HepG2 (cell line): Measurements from ENCODE around the gene MSMP. TPM values are rescaled to one million over a fixed set of nuclear protein-coding genes. Genes with fewer than 3 reads are reported as not detected.
A peak's percentile ranks its signal among the peaks of the same experiment; 100 is the strongest.

Source experiments
- ARID5B ChIP-seq: IDR thresholded peaks from 2 replicates; pipeline ENCODE4 v1.4.0; 2020; ENCODE audit warnings: mild to moderate bottlenecking, missing genetic modification reagents
- ATF7-NPFF ChIP-seq: sonication (generic); formaldehyde crosslinking; IDR thresholded peaks from 2 replicates; pipeline ENCODE4 v1.8.1; 2023; ENCODE audit warnings: mild to moderate bottlenecking, low read depth, missing genetic modification reagents, moderate library complexity
- DNMT1 ChIP-seq: sonication (generic); formaldehyde crosslinking; IDR thresholded peaks from 2 replicates; pipeline ENCODE4 v1.5.1; 2020; ENCODE audit warnings: mild to moderate bottlenecking, missing genetic modification reagents
- FOSL2 ChIP-seq: sonication (generic); formaldehyde crosslinking; IDR thresholded peaks from 2 replicates; pipeline ENCODE4 v1.4.0; 2020; ENCODE audit warnings: missing genetic modification reagents
- HNRNPL ChIP-seq: fragments of 200-400 bp; formaldehyde crosslinking; IDR thresholded peaks from 2 replicates; pipeline ENCODE4 v1.6.1; 2017; ENCODE audit warnings: mild to moderate bottlenecking, low read depth, low read length
- MYNN ChIP-seq: sonication (generic); formaldehyde crosslinking; IDR thresholded peaks from 2 replicates; pipeline ENCODE4 v1.4.0; 2020; ENCODE audit warnings: mild to moderate bottlenecking, low read depth, missing genetic modification reagents
- NFIB ChIP-seq: sonication (generic); formaldehyde crosslinking; IDR thresholded peaks from 2 replicates; pipeline ENCODE4 v1.9.0; 2021; ENCODE audit warnings: missing genetic modification reagents, mild to moderate bottlenecking, borderline replicate concordance
- SMAD3 ChIP-seq: sonication (generic); formaldehyde crosslinking; IDR thresholded peaks from 2 replicates; pipeline ENCODE4 v1.4.0; 2020; ENCODE audit warnings: missing genetic modification reagents
- SPEN ChIP-seq: sonication (generic); formaldehyde crosslinking; IDR thresholded peaks from 2 replicates; pipeline ENCODE4 v1.5.1; 2020; ENCODE audit warnings: low read depth, mild to moderate bottlenecking, missing genetic modification reagents
- TOPORS ChIP-seq: sonication (generic); formaldehyde crosslinking; IDR thresholded peaks from 2 replicates; pipeline ENCODE4 v1.8.0; 2023; ENCODE audit warnings: mild to moderate bottlenecking, missing genetic modification reagents
- ZNF292 ChIP-seq: sonication (generic); formaldehyde crosslinking; IDR thresholded peaks from 2 replicates; pipeline ENCODE4 v1.8.1; 2022; ENCODE audit warnings: mild to moderate bottlenecking, low read depth, missing genetic modification reagents, borderline replicate concordance
- ZNF331 ChIP-seq: sonication (generic); formaldehyde crosslinking; IDR thresholded peaks from 2 replicates; pipeline ENCODE4 v1.4.0; 2020; ENCODE audit warnings: missing genetic modification reagents
- ZNF562 ChIP-seq: sonication (generic); formaldehyde crosslinking; IDR thresholded peaks from 2 replicates; pipeline ENCODE4 v1.8.0; 2022; ENCODE audit warnings: missing genetic modification reagents, borderline replicate concordance
- polyA plus RNA-seq, 8 experiments: library from polyadenylated mRNA; depleted of rRNA in 3 of 8; stranded (reverse) in 7 of 8; unstranded in 1 of 8; fragments of >200 nt; fragmentation: Illumina TruSeq in 4 of 8; extraction: Trizol in 4 of 8; gene quantifications; 2 replicates each; pipeline versions ENCODE4 v1.2.1 to v1.2.3, GENCODE V29; 2011 to 2016; ENCODE audit warnings: low read depth in 4 of 8, missing spikeins in 1 of 8, mixed read lengths in 1 of 8; ENCODE audit not compliant: insufficient read depth in 1 of 8
- total RNA-seq, 5 experiments: library from RNA; depleted of rRNA; stranded (reverse); fragments of >200 nt; fragmentation: Illumina TruSeq; extraction: Trizol; gene quantifications; 2 replicates each; pipeline ENCODE4 v1.2.3, GENCODE V29; 2016; ENCODE audit warnings: low read depth in 1 of 5
- TF ChIP-seq, protein P1 (sequence below): sonication (generic); formaldehyde crosslinking; IDR thresholded peaks from 2 replicates; pipeline ENCODE4 v1.4.0; 2020; ENCODE audit warnings: mild to moderate bottlenecking, missing genetic modification reagents
- TF ChIP-seq, protein P2 (sequence below): sonication (generic); formaldehyde crosslinking; IDR thresholded peaks from 2 replicates; pipeline ENCODE4 v1.8.0; 2022; ENCODE audit warnings: missing genetic modification reagents, low read depth, mild to moderate bottlenecking, borderline replicate concordance
- TF ChIP-seq, protein P3 (sequence below): sonication (generic); formaldehyde crosslinking; IDR thresholded peaks from 2 replicates; pipeline ENCODE4 v1.5.1; 2020; ENCODE audit warnings: missing genetic modification reagents, mild to moderate bottlenecking, borderline replicate concordance
- TF ChIP-seq, protein P4 (sequence below): sonication (generic); formaldehyde crosslinking; IDR thresholded peaks from 2 replicates; pipeline ENCODE4 v1.4.0; 2020; ENCODE audit warnings: missing genetic modification reagents, borderline replicate concordance

Gene MSMP
- total and polyA plus RNA-seq, 2 of the 13 experiments (the other 11 are each of a cell fraction or from before 2014, with no cell fraction given) = 0.24 to 0.46 TPM

DNA sequence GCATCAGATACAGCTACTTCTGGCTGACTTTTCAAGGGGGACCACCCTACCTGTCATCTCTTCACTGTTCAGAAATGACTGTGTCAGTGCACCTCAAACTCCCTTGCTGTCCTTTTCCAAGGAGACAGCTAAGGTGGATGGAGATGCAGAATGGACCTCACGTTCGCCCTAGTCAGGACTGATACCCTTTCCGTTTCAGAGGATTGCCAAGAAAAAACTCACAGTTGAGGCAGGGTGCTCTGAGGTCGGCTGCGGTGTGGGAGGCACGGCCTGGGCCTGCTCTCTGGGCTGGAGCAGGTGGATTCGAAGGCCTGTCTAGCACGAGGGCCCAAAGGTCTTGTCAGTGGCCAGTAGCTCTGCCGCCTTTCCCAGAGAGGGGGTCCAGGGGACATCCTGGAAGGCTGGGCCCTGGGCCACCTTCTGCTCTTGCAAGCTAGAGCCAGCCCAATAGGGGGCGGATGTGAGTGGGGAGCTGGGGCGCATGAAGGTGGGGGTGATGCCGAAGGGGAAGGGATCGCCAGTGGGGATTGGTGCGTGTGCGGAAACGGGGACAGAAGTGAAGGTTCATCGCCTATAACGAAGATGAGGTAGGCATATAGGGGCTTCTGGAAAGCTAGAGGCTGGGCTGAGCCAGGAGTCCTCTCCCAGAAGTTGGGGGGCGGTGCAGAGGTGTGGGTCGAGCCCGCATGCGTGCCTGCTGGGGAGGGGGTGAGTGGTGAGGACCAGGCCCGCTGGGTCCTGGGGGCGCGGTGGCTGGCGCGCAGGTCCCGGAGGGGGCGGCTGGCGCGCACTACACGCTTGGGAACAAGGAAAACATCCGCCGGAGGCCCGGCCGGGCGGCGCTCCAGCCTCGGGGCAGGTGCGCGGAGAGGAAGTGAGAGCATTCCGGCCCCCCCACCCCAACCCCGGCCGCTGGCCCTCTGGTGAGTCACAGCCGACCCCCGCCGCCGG is 2.5 kb upstream of the MSMP start (continued):
- TF ChIP-seq SPEN (no peak; the same call in 1 of the 2 replicates), ZNF562 (CRISPR knock-in tag) (no peak), ZNF331 (CRISPR knock-in tag) (no peak), ARID5B (peak; percentile 51), TOPORS (CRISPR knock-in tag) (no peak), ATF7-NPFF (peak; percentile 68), MYNN (CRISPR knock-in tag) (peak; percentile 26; the same call in 1 of the 2 replicates), DNMT1 (CRISPR knock-in tag) (peak; percentile 8; the same call in 1 of the 2 replicates), FOSL2 (peak; percentile 72), HNRNPL (0 out of 2 replicates have a peak, but pooled peaks have one; percentile 42), SMAD3 (CRISPR knock-in tag) (0 out of 2 replicates have a peak, but pooled peaks have one; percentile 19), NFIB (CRISPR knock-in tag) (no peak; the same call in 1 of the 2 replicates), ZNF292 (peak; percentile 18; the same call in 1 of the 2 replicates)
- TF ChIP-seq, protein P1, sequence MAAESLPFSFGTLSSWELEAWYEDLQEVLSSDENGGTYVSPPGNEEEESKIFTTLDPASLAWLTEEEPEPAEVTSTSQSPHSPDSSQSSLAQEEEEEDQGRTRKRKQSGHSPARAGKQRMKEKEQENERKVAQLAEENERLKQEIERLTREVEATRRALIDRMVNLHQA (CRISPR knock-in tag) = no peak
- TF ChIP-seq, protein P2, sequence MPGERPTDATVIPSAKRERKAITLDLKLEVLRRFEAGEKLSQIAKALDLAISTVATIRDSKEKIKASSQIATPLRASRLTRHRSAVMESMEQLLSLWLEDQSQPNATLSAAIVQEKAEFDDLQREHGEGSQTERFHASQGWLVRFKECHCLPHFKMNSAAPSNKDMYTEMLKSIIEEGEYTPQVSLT (CRISPR knock-in tag) = no peak; the same call in 1 of the 2 replicates
- TF ChIP-seq, protein P3, sequence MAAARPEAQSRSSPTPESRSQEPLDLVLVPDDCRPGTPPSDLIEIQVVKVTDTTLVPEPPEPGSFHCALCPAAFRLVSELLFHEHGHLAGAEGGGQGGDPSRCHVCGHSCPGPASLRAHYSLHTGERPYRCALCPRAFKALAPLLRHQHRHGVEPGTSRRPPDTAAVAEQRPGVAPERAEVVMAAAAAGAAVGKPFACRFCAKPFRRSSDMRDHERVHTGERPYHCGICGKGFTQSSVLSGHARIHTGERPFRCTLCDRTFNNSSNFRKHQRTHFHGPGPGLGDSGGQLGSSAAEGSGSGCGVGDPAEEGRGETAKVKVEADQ = no peak
- TF ChIP-seq, protein P4, sequence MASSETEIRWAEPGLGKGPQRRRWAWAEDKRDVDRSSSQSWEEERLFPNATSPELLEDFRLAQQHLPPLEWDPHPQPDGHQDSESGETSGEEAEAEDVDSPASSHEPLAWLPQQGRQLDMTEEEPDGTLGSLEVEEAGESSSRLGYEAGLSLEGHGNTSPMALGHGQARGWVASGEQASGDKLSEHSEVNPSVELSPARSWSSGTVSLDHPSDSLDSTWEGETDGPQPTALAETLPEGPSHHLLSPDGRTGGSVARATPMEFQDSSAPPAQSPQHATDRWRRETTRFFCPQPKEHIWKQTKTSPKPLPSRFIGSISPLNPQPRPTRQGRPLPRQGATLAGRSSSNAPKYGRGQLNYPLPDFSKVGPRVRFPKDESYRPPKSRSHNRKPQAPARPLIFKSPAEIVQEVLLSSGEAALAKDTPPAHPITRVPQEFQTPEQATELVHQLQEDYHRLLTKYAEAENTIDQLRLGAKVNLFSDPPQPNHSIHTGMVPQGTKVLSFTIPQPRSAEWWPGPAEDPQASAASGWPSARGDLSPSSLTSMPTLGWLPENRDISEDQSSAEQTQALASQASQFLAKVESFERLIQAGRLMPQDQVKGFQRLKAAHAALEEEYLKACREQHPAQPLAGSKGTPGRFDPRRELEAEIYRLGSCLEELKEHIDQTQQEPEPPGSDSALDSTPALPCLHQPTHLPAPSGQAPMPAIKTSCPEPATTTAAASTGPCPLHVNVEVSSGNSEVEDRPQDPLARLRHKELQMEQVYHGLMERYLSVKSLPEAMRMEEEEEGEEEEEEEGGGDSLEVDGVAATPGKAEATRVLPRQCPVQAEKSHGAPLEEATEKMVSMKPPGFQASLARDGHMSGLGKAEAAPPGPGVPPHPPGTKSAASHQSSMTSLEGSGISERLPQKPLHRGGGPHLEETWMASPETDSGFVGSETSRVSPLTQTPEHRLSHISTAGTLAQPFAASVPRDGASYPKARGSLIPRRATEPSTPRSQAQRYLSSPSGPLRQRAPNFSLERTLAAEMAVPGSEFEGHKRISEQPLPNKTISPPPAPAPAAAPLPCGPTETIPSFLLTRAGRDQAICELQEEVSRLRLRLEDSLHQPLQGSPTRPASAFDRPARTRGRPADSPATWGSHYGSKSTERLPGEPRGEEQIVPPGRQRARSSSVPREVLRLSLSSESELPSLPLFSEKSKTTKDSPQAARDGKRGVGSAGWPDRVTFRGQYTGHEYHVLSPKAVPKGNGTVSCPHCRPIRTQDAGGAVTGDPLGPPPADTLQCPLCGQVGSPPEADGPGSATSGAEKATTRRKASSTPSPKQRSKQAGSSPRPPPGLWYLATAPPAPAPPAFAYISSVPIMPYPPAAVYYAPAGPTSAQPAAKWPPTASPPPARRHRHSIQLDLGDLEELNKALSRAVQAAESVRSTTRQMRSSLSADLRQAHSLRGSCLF = no peak; the same call in 1 of the 2 replicates
